GM11168 (cell line): ENCODE results near the gene MANSC1.
"Not testable (repeated sequence)": the region's sequence is repeated elsewhere in the genome, so short reads cannot be mapped to it uniquely, and the experiment has no call there.

ENCODE experiments used
- in situ Hi-C: fragments of 300-500 bp; cut with MboI; formaldehyde crosslinking; loops from one replicate; pipeline ENCODE4 v1.12.0; 2022; ENCODE audit warnings: low sequenced_read_pairs; ENCODE audit not compliant: unreplicated experiment

Gene MANSC1

DNA sequence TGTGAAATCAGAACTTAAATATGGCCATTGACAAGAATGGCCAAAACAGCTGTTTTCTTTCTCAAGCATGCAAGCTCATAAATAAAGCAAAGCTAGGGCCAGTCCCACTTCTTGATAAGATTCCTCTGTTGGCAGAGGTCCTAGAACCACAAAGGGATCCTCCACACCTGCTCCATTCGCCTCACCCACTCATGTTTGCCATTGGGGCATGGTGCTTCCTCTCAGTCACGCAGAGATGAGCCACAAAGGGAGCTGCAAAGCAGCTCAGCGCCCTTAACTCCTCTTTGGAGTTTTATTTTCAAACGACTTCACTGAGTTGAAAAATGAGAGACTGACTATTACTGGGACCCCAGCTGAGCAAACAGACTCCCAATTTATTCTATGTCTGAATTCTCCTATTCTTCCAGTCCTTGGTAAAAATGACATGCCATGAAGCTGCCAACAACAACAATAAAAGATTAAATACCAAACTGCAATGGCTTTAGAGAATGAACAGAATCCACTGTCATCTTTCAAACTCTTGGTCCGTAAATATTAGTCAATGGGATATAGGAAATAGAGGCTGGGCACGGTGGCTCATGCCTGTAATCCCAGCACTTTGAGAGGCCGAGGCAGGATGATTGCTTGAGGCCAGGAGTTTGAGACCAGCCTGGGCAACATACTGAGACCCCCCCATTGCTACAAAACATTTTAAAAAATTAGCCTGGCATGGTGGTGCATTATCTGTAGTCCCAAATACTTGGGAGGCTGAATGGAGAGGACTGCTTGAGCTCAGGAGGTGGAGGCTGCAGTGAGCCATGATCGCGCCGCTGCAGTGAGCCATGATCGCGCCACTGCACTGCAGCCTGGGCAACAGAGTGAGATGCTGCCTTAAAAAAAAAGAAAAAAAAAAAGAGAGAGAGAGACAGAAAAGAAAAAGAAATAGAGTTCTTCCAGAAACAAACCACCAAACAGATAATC lies 16.4 kb downstream of the MANSC1 start:
- in situ Hi-C loops: loop anchor here (10.0 to 25.0 kb wide), 2 partner anchors 249 to 771 kb away; no protein-coding TSS in a partner anchor

DNA sequence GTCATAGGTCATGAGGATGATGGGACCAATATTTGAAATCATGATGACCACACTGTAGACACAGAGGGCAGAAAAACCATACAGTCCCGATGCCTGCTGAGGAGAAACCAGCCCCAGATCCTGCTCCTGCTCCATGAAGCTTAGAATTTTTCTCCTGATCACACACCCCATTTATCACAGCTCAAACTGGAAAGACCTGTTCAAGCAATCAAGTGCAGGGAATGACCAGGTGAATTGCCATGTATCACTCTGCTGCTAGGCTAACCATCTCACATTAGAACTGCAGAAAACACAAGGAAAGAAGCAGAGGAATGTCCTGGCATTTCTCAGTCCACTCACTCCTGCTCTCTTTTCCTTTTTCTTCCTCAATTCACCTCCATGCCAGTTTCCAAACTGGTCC lies 18.1 kb downstream of the MANSC1 start:
- in situ Hi-C loops: loop anchor here (10.0 to 25.0 kb wide), 2 partner anchors 247 to 770 kb away; no protein-coding TSS in a partner anchor

DNA sequence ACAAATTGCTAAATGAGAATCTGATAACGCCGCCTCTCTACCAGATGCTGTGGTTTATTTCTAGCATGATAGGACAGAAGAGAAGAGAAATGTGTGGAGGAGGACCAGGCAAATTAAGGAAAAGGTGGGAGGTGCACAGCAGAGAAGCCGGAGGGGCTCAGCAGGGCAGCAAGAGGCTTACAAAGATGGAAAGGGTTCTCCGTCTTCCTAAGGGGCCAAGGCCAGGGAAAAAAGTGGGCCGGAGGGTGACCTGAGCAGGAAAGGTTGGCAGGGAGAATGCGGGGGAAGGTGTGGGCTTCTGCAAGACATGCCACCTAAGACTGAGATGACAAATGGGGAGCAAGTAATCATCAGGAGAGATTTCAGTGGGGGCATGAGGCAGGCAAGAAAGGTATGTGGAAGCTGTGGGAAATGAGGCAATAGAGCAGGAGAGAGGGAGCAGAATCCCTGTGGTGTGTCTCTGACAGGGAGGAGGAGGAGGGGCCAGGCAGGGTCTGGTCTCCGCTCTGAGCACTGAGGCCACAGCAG lies 18.7 kb downstream of the MANSC1 start:
- in situ Hi-C loops: loop anchor here (10.0 to 25.0 kb wide), 2 partner anchors 247 to 769 kb away; no protein-coding TSS in a partner anchor

DNA sequence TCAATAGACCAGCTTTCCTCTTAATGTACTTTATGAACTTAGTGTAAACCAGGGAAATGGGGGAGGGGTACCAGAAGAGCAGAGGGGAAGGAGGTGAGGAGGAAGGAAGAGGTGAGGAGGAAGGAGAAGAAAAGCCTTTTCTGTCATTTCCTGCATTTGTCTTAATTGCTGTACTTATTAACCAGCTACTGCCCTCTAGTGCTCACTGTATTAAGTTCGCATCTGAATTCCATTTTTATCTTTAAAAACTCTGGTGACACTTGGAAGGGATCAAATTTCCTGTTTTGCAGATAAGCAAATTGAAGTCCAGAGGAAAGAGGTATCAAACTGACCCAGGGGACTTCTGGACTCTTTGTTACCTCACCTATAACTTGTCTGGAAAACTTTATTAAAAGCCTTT lies 22.2 kb downstream of the MANSC1 start:
- in situ Hi-C loops: loop anchor here (25.0 kb wide), 1 partner anchor 766 kb away; no protein-coding TSS in a partner anchor

DNA sequence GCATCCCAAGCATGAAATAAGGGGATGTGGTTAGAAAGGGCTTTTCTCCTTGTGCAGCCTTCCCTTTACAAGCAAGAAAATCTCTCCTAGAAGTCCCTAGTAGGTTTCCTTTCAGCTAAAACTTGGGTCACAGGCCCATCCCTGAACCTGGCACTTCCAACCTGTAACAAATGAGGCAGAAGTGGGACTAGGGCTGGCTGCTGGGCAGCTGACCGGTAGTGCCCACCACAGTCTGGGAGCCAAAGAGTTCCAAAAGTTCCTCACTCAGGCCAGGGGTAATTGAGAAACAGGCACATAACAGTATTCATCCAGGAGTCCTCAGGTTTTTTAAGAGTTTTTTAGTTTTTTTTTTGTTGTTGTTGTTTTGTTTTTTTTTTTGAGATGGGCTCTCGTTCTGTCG lies 23.8 kb downstream of the MANSC1 start:
- in situ Hi-C loops: loop anchor here (25.0 kb wide), 1 partner anchor 764 kb away; no protein-coding TSS in a partner anchor

DNA sequence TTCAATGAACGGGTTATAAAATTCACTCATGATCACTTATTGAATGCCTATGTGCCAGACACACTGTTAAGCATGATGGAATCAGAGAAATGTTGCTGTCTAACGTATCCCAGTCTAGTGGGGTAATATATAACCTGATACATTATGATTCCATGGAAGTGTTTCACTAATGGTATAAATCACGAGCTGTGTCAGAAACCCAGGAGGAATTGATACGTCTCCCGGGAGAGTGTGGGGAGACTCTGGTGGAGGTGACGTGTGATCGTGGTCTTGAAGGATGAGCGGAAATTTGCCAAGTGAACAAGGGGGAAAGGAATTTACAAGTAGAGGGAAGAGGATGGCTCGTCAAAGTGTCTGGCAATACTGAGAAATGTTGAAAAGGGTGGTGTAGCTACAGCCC lies 26.5 kb downstream of the MANSC1 start:
- in situ Hi-C loops: no loop called here

DNA sequence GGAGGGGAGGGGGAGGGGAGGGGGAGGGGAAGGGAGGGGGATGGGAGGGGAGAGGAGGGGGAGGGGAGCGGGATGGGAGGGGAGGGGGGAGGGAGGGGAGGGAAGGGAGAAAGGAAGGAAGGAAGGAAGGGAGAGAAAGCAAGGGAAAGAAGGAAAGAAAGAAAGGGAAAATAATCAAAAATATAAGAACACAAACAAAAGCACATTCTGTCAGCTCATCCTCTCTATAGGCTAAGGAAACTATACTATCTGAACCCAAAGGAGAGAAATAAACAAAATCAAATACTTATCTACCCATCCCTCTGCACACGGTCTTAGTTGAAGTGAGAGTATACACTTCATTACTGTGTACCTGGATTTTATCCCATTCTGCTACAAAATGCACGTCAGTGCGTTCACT lies 26.9 kb downstream of the MANSC1 start:
- in situ Hi-C loops: no loop called here

DNA sequence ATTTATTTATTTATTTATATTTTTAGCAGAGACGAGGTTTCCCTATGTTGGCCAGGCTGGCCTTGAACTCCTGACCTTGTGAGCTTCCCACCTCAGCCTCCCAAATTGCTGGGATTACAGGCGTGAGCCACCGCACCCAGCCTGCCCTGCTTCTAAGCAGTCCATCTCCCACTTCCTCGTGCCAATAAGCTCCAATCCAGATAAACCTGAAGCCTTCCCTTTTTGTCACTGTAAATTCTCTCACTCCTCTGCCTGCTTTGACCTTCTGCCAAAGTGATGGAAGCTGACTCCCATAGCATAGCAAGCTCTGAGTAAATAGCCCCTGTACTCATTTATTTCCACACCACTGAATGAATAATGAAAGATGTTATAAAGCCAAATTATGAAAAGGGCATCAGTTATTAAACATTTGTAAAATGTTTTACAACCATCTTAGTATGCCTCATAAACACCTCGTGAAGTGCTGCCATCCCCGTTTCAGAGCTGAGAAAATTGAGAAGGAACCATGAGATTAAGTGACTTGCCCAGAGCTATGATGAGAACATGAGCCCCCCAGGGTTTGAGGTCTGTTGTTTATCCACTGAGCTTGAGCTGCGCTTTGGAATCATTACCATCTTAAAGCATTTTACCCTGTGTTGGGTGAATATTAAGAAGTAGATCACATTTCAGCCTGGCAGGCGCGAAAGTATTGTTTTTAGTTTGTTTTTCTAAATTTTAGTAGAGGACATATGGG lies 30.4 kb downstream of the MANSC1 start:
- in situ Hi-C loops: no loop called here

DNA sequence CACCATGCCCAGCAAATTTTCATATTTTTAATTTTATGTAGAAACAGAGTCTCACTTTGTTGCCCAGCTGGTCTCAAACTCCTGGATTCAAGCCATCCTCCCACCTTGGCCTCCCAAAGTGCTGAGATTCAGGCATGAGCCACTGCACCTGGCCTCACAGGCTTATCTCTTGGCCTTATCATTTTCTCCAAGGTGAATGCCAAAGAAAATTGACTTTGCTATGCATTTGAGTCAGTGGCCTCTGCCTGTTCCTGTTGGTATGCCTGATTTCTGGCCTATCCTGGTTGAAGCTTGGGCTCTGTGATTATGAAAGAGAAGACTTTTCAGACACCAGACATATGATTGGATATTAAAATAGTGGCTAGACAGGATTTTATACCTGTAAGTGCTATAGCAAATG lies 34.2 kb downstream of the MANSC1 start:
- in situ Hi-C loops: no loop called here

DNA sequence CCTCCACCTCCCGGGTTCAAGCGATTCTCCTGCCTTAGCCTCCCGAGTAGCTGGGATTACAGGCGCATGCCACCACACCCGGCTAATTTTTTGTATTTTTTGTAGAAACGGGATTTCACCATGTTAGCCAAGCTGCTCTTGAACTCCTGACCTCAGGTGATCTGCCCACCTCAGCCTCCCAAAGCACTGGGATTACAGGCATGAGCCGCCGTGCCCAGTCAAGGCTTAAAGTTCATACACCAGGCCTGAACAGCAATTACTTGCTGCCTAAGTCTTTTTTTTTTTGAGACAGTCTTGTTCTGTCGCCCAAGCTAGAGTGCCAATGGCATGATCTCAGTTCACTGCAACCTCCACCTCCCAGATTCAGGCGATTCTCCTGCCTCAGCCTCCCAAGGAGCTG lies 39.3 kb downstream of the MANSC1 start:
- in situ Hi-C loops: not testable (repeated sequence)

DNA sequence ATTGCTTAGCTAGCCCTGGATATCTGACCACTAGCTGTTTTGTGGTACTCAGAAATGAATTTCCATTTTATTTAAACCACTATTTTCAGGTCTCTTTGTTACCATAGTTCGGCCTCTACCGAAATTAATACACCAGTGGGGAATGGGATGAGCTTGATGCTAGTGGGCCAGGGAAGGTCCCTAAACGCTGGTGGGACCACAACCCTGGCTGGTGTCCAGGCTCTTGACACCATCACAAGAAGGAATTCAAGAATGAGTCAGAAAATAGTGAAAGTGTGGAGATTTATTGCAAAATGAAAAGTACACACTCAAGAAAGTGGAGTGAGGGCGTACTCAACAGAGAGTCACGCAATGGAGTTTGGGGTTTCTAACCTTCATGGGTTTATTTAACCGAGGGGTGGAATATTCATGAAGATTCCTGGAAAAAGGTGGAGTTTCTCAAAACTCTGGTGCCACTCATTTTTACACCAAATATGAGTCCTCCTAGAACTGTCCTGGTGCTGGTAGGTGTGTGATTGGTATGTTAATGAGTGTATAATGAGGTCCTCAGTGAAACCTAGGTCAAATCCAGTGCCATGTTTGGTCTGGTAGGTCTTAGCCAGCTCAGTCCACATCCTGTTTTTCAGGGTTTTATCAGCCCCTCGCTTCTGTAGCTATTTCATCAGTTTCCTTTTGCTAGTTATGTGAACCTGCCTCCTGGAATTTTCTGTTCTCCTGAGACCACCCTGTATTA lies 44.3 kb downstream of the MANSC1 start:
- in situ Hi-C loops: no loop called here

DNA sequence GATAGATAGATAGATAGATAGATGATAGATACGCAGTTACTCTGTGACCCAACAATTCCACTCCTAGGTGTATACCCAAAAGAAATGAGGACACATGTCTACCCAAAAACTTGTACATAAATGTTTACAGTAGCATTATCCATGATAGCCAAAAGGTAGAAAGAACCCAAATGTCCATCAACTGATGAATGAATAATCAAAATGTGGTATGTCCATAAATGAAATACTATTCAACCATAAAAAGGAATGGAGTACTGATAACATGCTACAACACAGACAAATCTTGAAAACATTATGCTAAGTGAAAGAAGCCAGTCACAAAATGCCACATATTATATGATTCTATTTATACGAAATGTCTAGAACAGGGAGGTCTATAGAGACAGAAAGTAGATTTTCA lies 47.1 kb downstream of the MANSC1 start:
- in situ Hi-C loops: no loop called here

DNA sequence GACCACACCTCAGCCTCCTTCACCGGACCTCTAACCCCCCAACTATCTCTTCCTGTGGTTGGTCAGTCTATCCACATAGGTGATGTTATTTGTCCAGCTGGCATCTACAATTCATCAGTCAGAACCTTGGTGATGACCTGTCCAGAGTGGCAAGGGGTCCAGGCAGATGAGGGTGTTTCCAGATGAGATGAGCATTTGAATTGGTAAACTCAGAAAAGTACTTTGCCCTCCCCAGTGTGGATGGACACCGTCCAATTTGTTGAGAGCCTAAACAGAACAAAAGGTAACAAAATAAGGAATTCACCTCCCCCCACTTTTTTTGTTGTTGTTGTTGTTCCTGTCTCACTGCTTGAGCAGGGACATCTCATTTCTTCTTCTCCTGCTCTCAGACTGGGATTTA lies 48.9 kb downstream of the MANSC1 start:
- in situ Hi-C loops: no loop called here

DNA sequence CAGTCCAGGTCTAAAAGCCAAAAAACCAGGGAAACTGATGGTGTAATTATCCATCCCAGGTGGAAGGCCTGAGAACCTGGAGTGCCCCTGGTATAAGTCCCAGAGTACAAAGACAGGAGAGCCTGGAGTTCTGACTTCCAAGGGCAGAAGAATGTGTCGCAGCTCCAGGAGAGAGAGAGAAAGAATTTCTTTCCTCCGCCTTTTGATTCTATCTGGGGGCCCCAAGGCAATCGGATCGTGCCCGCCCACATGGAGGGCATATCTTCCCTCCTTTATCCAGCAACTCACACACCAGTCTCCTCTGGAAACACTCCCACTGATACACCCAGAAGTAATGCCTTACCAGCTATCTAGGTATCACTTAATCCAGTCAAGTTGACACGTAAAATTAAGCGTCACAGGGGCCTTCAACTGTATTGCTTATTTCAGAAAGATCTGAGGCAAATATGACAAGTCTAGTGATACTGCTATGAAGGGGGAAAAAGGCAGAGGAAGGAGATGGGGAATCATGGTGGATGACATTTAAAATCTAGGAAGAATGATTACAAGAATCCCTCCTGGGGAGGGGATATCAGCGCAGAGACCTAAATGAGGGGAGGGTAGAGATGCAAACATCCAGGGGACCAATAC lies 52.7 kb downstream of the MANSC1 start:
- in situ Hi-C loops: no loop called here

DNA sequence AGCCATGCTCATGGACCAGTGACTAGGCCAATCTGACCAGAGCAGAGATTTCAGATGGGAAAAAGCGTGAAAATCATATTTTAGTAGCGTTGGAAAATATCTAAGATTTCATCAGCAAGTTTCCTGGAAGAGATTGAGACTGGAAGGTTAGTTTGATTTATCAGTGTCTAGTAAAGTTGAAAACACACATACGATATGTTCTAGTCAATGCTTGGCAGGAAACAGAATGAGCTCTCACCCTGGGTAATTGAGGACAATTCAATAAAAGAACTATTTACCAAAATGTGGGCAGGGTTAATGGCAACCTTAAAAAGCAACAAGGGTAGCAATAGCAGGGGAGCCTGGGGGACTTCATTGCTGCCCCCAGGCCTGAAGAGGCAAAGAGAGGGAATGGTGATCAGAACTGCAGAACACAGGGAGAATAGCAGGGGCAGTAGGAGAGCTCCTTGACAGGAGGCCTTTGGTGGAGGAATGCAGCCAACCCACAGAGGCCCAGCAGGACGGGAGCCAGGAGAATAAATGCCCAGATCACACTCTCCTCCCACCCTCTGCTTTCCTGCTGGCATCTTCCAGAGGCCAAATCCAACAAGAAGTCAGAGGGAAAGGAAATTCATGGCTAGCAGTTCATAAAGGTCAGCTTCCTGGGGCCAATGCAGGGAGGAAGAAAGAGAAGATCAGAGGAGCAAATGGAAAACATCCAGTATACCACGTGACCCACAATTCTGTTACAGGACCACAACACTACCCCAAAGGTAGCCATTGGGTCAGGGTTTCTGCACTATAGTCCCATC lies 55.6 kb downstream of the MANSC1 start:
- in situ Hi-C loops: no loop called here

DNA sequence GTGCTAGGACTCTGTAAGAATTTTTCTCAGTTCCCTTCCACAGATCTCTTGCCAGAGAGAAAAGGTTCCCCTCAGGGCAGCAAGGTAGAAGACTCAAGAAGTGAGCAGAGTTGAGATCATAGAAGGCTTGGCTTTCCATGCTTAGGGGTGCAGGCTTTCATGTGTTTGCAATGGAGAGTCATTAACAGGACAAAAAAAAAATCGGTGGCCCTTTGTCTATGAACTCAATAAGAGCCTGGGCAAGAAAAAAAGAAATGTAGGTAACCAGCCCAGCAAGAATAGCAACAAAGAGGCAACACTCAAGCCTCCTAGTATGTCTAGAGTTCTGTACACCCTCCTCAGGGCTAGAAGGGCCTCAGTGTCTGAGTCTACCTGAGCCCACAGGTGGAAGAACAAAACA lies 59.8 kb downstream of the MANSC1 start:
- in situ Hi-C loops: no loop called here

DNA sequence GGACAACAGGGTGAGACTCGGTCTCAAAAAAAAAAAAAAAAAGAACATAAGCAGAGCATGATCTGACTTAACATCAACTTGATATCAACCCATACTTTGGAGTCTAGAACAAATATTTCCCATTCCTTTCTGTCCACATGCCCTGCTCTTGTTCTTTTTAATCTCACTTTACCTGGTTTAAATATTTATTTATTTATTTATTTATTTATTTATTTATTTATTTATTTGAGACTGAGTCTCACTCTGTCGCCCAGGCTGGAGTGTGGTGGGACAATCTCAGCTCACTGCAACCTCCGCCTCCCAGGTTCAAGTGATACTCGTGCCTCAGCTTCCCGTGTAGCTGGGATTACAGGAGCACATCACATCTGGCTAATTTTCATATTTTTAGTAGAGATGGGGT lies 63.6 kb downstream of the MANSC1 start:
- in situ Hi-C loops: no loop called here

DNA sequence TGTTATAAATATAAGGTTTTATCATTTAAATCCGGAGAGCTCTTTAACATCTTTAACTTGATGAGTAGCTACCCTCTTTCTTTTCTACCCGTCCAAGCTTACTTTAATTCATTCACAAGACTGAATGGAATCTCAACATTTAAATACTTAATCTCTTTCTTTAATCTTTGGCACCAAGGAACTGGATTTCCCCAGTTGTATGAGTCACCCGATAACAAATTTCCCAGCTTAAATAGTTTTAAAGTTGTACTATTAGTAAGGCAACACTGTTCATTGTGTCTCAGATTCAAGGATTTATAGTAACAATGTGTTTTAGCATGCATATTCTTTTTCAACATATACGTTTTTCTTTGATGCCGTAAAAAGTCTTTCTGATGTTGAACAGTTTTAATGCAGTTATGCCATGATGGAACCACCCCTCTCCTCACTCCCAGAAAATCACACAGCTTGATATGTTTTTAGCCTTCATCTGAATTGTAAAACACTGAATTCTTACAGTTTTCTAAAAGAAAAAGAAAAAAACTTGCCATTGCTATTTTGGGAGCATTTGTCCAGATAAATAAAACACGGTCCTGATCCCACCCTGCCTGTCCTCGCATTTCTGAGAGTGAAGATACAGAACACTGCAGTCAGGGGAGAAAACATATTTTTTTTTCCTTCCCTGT lies 67.1 kb downstream of the MANSC1 start:
- in situ Hi-C loops: no loop called here
